ENCODE results near the gene IGFL2. TPM values are rescaled to one million over a fixed set of nuclear protein-coding genes. Genes with fewer than 3 reads are reported as not detected.

IGFL2 gene
- total and polyA plus RNA-seq, 3 donors from 2014 or later: 7.2 to 8.0 (median 7.6) TPM

DNA sequence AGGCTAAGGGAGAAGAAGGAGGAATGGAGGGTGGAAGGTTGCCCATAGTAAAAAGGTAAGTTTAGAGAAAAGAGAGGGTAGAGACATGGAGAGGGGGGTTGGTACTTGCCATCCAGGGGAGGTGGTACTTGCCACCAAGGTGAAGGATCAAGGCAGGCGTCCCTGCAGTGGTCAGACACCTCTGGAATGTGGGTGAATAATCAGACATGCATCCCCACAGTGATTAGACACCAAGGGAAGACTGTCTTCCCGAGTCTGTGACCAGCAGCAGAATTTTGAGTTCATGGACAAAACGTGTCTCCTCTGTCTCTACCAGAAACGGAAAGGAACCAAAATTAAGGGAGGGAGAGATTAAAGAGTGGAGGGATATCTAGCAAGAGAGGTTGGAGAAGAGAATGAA is 54.4 kb downstream of the IGFL2 start:
- TF ChIP-seq, protein P1, sequence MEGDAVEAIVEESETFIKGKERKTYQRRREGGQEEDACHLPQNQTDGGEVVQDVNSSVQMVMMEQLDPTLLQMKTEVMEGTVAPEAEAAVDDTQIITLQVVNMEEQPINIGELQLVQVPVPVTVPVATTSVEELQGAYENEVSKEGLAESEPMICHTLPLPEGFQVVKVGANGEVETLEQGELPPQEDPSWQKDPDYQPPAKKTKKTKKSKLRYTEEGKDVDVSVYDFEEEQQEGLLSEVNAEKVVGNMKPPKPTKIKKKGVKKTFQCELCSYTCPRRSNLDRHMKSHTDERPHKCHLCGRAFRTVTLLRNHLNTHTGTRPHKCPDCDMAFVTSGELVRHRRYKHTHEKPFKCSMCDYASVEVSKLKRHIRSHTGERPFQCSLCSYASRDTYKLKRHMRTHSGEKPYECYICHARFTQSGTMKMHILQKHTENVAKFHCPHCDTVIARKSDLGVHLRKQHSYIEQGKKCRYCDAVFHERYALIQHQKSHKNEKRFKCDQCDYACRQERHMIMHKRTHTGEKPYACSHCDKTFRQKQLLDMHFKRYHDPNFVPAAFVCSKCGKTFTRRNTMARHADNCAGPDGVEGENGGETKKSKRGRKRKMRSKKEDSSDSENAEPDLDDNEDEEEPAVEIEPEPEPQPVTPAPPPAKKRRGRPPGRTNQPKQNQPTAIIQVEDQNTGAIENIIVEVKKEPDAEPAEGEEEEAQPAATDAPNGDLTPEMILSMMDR (IDR thresholded peaks at IDR 0.05): no peak
- TF ChIP-seq POLR2A (IDR thresholded peaks at IDR 0.05): no peak
- Histone ChIP-seq H3K4me1 (no peaks in the 10 kb centered on the region), H3K27me3 (no peaks in the 10 kb centered on the region), H3K36me3 (ENCODE audit: low read depth, missing control alignments) (no peaks in the 10 kb centered on the region), H3K27ac (no peak overlapping the region), H3K9me3 (no peaks in the 10 kb centered on the region), H3K4me3 (no peak overlapping the region)
- WGBS, 2 donors: 60 to 67% methylated on average over 4 of the region's 4 CpGs
- DNase-seq: no peak
- intact Hi-C loops (cut with DNase I; ENCODE audit: low total_unique reads): no loop called here

DNA sequence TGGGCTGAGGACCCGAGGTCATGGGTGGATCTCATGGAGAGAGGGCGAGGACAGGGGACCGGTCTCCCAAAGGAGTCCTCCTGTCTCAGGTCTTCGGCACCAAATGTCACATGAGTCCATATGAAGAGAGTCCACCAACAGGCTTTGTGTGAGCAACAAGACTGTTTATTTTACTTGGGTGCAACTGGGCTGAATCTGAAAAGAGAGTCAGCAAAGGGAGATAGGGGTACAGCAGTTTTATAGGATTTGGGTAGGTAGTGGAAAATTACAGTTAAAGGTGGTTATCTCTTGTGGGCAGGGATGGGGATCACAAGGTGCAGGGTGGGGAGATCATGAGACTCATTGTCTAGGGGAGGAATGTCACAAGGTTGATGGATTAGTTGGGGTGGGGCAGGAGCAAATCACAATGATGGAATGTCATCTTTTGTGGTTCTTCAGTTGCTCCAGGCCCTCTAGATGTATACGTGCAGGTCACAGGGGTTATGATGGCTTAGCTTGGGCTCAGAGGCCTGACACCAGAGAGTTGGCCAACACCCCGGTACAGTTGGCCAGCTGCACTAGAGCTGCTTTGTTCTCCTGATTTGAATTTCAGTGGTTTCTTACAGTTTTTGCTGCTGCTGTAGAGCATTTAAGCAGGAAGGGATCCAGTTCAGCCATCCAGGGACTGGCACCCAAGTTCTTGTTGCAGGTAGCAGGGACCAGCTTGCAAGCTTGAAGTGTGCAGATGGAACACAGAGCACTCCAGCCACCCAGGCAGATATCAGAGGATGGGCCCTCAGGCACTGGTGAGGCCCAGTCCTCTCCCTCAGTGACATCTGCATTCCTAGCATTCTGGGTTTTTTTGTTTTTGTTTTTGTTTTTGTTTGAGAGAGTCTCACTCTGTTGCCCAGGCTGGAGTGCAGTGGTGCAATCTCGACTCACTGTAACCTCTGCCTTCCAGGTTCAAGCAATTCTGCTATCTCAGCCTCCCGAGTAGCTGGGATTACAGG is 55.1 kb downstream of the IGFL2 start:
- WGBS, 2 donors: 88 to 91% methylated on average over 8 of the region's 8 CpGs
- Histone ChIP-seq H3K27me3 (no peaks in the 10 kb centered on the region), H3K36me3 (ENCODE audit: low read depth, missing control alignments) (no peaks in the 10 kb centered on the region), H3K4me1 (no peaks in the 10 kb centered on the region), H3K4me3 (no peak overlapping the region), H3K27ac (no peak overlapping the region), H3K9me3 (no peaks in the 10 kb centered on the region)
- DNase-seq: no peak
- TF ChIP-seq, protein P1 (IDR thresholded peaks at IDR 0.05): no peak
- TF ChIP-seq POLR2A (IDR thresholded peaks at IDR 0.05): no peak
- intact Hi-C loops (cut with DNase I; ENCODE audit: low total_unique reads): no loop called here

GRCh38 chr19:46204008-46204407 is 56.0 kb downstream of the IGFL2 start:
- DNase-seq: no peak
- Histone ChIP-seq H3K4me3 (no peak overlapping the region), H3K36me3 (ENCODE audit: low read depth, missing control alignments) (no peaks in the 10 kb centered on the region), H3K27ac (no peak overlapping the region), H3K4me1 (no peaks in the 10 kb centered on the region), H3K9me3 (no peaks in the 10 kb centered on the region), H3K27me3 (no peaks in the 10 kb centered on the region)
- no peak for TF ChIP-seq POLR2A (IDR thresholded peaks at IDR 0.05)
- TF ChIP-seq, protein P1 (IDR thresholded peaks at IDR 0.05): no peak
- WGBS, 2 donors: 85 to 90% methylated on average over 5 of the region's 5 CpGs
- intact Hi-C loops (cut with DNase I; ENCODE audit: low total_unique reads): no loop called here

DNA sequence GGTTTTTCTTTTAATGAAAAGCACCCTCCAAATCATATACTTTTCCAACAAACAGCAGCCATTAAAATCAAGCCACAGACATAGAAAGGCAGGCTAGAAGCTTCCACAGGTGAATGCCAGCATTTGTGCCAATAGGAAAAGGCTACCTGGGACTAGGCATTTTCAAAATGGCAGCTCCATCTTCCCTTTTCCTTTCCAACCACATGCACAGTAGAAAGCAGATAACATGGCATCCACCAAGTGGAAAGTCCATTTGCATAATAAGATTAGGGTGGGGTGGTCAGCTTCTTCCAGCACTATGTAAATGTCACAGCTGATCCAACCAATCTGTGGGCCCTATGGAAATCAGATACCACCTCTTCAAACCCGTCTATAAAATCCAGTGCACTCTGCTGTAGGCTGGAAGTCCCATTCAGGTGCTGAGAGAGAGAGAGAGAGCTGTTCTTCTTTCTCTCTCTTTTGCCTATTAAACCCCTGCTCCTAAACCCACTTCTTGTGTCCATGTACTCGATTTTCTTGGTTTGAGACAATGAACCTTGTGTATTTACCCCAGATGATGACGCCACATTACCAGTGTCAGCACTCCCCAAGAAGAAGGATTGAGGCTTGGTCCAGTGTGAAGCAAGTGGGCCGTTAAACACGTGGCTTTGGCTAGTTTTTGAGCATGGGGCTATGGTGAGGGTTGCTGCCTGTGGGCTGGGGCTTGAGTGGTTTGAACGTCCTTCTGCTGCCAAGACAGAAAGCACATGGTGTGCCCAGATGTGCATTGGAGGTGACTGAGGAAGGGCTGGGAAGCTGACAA is 57.3 kb downstream of the IGFL2 start:
- intact Hi-C loops (cut with DNase I; ENCODE audit: low total_unique reads): no loop called here
- 70 to 76% methylated on average over 6 of the region's 6 CpGs for WGBS, 2 donors
- no peaks in the 10 kb centered on the region for H3K36me3 ChIP-seq (ENCODE audit: low read depth, missing control alignments)
- no peak overlapping the region for H3K4me3 ChIP-seq
- H3K27ac ChIP-seq: no peak overlapping the region
- DNase-seq: no peak
- TF ChIP-seq POLR2A (IDR thresholded peaks at IDR 0.05): no peak
- TF ChIP-seq, protein P1 (IDR thresholded peaks at IDR 0.05): no peak
- H3K9me3 ChIP-seq: no peaks in the 10 kb centered on the region
- no peaks in the 10 kb centered on the region for H3K4me1 ChIP-seq
- H3K27me3 ChIP-seq: no peaks in the 10 kb centered on the region
